NT2/D1 (cell line): ENCODE data around the gene FRS3.
"Not testable (repeated sequence)": the region's sequence is repeated elsewhere in the genome, so short reads cannot be mapped to it uniquely, and the experiment has no call there.

Experiments
- DNase-seq: peaks from one replicate; pipeline ENCODE4 v3.0.0-alpha.2; 2011; ENCODE audit warnings: low read depth, low spot score
- H3K27me3 ChIP-seq: 2 replicates; pipeline ENCODE4 v1.6.0; 2011; ENCODE audit warnings: mild to moderate bottlenecking; ENCODE audit not compliant: insufficient read length, insufficient read depth
- H3K36me3 ChIP-seq: 2 replicates; pipeline ENCODE4 v1.6.1; 2011; ENCODE audit warnings: mild to moderate bottlenecking, low read length, mixed read lengths; ENCODE audit not compliant: insufficient read depth, insufficient read length
- H3K4me1 ChIP-seq: 2 replicates; pipeline ENCODE4 v1.5.1; 2011; ENCODE audit not compliant: insufficient read depth, insufficient read length
- H3K4me3 ChIP-seq: 2 replicates; pipeline ENCODE4 v1.5.1; 2011; ENCODE audit warnings: low read depth; ENCODE audit not compliant: insufficient read length
- H3K9ac ChIP-seq: 2 replicates; pipeline ENCODE4 v1.6.0; 2011; ENCODE audit warnings: low read depth; ENCODE audit not compliant: insufficient read length
- H3K9me3 ChIP-seq: 2 replicates; pipeline ENCODE4 v1.5.1; 2011; ENCODE audit warnings: mild to moderate bottlenecking, low read length; ENCODE audit not compliant: insufficient read depth
- SUZ12 ChIP-seq: IDR thresholded peaks from 2 replicates; pipeline ENCODE4 v1.6.1; 2011; ENCODE audit not compliant: insufficient read length, insufficient read depth; ENCODE audit errors: extremely low read depth
- YY1 ChIP-seq: IDR thresholded peaks from 2 replicates; pipeline ENCODE4 v1.6.1; 2011; ENCODE audit not compliant: insufficient read length, insufficient read depth
- ZNF274 ChIP-seq: IDR thresholded peaks from 2 replicates; pipeline ENCODE4 v1.6.1; 2011; ENCODE audit warnings: mild to moderate bottlenecking, low read depth, low read length

FRS3 gene

GRCh38 chr6:41818271-41819054 lies 38.8 kb upstream of the FRS3 start:
- Histone ChIP-seq H3K9me3 (no peaks in the 10 kb centered on the region), H3K9ac (no peak overlapping the region), H3K4me3 (no peak overlapping the region), H3K4me1 (no peaks in the 10 kb centered on the region), H3K27me3 (no peaks in the 10 kb centered on the region), H3K36me3 (no peaks in the 10 kb centered on the region)
- TF ChIP-seq ZNF274 (no peak), SUZ12 (no peak), YY1 (no peak)
- DNase-seq = no peak

GRCh38 chr6:41815587-41815986 lies 35.9 kb upstream of the FRS3 start:
- Histone ChIP-seq H3K9ac (no peak overlapping the region), H3K27me3 (no peaks in the 10 kb centered on the region), H3K4me1 (no peaks in the 10 kb centered on the region), H3K9me3 (no peaks in the 10 kb centered on the region), H3K4me3 (no peak overlapping the region), H3K36me3 (no peaks in the 10 kb centered on the region)
- TF ChIP-seq SUZ12 = no peak
- TF ChIP-seq YY1 = no peak
- TF ChIP-seq ZNF274 = no peak
- DNase-seq = no peak

DNA sequence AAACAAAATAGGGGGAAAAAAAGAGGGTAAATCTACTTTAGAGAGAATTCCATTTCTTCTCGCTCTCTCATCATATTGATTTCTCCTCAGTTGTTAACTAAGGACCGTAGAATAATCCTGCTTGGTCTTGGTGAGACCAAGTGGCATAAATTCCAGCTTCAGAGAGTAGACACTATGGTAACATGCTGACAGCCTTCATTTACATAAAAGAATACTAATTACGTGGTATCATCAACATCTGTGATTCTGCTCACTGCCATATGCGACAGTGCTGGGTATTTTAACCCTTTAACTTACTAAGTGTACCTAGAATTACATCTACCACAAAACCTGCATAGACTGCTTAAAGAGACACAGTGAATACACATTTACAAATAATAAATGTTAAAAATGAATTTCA lies 34.9 kb upstream of the FRS3 start:
- Histone ChIP-seq H3K27me3 (no peaks in the 10 kb centered on the region), H3K9me3 (no peaks in the 10 kb centered on the region), H3K36me3 (no peaks in the 10 kb centered on the region), H3K4me3 (no peak overlapping the region), H3K9ac (no peak overlapping the region), H3K4me1 (no peaks in the 10 kb centered on the region)
- TF ChIP-seq ZNF274 (no peak), SUZ12 (no peak), YY1 (no peak)
- no peak for DNase-seq

DNA sequence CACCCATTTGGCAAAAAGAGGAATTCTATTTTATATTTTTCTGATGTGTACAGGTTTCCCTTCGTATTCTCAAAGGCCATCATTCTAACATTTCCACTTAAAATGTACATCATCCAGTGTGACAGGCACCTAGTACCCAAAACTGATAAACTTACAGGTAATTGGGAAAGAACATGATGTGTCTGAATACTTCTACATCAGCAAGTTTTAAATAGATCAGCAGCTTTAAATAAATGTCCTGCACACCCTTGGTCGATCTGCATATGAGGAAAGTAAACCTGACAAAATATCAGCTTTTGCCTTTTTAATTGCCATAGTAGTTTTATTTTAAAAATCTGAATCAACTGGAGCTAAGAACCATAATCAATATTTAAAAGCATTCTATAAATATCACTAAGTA lies 34.3 kb upstream of the FRS3 start:
- no peak for TF ChIP-seq ZNF274
- no peak for TF ChIP-seq YY1
- TF ChIP-seq SUZ12 = no peak
- H3K9me3 ChIP-seq = no peaks in the 10 kb centered on the region
- no peaks in the 10 kb centered on the region for H3K27me3 ChIP-seq
- no peak overlapping the region for H3K4me3 ChIP-seq
- no peak overlapping the region for H3K9ac ChIP-seq
- DNase-seq = no peak
- H3K36me3 ChIP-seq = no peaks in the 10 kb centered on the region
- H3K4me1 ChIP-seq = no peaks in the 10 kb centered on the region

- H3K36me3 ChIP-seq = no peaks in the 10 kb centered on the region
- no peak for TF ChIP-seq SUZ12
- TF ChIP-seq YY1 = no peak
- no peak for TF ChIP-seq ZNF274
- no peak for DNase-seq
- no peaks in the 10 kb centered on the region for H3K4me1 ChIP-seq
- H3K4me3 ChIP-seq = no peak overlapping the region
- no peaks in the 10 kb centered on the region for H3K9me3 ChIP-seq
- no peak overlapping the region for H3K9ac ChIP-seq
- no peaks in the 10 kb centered on the region for H3K27me3 ChIP-seq
Measured at GRCh38 chr6:41813469-41813868, 33.8 kb upstream of the FRS3 start.

DNA sequence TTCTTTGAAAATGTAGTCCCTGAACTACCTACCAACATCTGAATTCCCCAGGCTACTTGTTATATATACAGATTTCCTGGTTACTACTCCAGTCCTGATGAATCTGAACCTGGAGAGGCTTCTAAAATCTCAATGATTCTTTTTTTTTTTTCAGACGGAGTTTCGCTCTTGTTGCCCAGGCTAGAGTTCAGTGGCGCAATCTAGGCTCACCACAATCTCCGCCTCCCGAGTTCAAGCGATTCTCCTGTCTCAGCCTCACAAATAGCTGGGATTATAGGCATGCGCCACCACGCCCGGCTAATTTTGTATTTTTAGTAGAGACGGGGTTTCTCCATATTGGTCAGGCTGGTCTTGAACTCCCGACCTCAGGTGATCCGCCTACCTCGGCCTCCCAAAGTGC lies 32.2 kb upstream of the FRS3 start:
- not testable (repeated sequence) for H3K9ac ChIP-seq, H3K36me3 ChIP-seq, H3K27me3 ChIP-seq, H3K4me3 ChIP-seq, H3K4me1 ChIP-seq, DNase-seq, H3K9me3 ChIP-seq

GRCh38 chr6:41811095-41811494 lies 31.4 kb upstream of the FRS3 start:
- H3K4me1 ChIP-seq = no peaks in the 10 kb centered on the region
- H3K36me3 ChIP-seq = peaks cover 3% of the 10 kb centered on the region
- no peaks in the 10 kb centered on the region for H3K9me3 ChIP-seq
- H3K4me3 ChIP-seq = no peak overlapping the region
- no peak for DNase-seq
- no peaks in the 10 kb centered on the region for H3K27me3 ChIP-seq
- TF ChIP-seq YY1 (no peak), SUZ12 (no peak), ZNF274 (no peak)
- H3K9ac ChIP-seq = no peak overlapping the region

DNA sequence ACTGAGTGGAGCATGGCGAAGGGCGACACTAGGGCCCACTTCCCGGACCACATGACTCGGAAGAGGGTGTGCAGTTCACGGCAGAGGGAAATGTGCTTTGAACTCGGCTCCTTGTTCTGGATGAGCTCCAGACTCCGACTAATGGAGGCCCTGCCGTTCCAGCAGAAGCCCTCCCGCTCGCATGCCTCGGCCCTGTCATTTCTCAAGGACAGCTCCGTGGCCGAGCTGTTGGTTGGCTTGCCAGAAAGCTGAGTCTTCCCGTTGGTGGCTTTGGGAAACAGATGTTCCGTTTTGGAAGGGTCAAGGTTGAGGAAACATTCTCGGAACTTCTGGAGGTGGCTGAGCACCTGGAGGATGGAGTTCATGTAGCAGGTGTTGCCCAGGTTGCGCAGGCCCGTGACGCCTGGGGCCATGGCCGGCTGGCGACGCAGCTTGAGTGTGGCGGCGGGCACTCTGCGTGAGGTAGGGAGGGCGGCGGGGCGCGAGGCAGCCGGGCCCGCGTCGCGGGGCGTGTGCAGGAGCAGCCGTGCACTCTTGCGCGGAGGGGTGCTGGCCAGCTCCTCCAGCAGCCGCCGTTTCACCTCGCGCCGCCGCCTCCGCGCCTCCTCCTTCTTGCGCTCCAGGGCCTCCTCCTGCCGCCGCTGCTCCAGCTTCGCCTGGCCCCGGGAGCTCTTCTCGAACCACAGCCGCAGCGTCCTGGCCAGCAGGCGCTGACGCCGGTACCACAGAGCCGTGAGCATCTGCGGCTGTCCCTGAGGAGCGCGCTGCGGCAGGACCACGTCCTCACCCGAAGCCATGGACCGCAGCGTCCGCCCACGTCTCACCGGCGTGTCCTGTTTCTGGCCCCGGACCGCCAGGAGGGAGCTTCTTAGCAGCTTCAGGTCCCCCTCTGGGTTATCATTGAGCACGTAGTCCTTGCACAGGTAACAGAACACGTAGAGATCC lies 26.4 kb upstream of the FRS3 start:
- peaks cover 14% of the 10 kb centered on the region for H3K36me3 ChIP-seq
- TF ChIP-seq SUZ12 (no peak), ZNF274 (no peak), YY1 (no peak)
- DNase-seq = no peak
- no peaks in the 10 kb centered on the region for H3K9me3 ChIP-seq
- H3K9ac ChIP-seq = no peak overlapping the region
- H3K4me3 ChIP-seq = no peak overlapping the region
- H3K4me1 ChIP-seq = no peaks in the 10 kb centered on the region
- no peaks in the 10 kb centered on the region for H3K27me3 ChIP-seq
